ENCODE data around the gene DDIAS.

GRCh38 chr11:82978422-82979099 is 77.0 kb downstream of the DDIAS start:
- TF ChIP-seq POLR2A (IDR thresholded peaks at IDR 0.05) (no peak), CTCF (IDR thresholded peaks at IDR 0.05) (no peak)

All from prostate gland (tissue), 2 donors.